SK-N-SH treated with all-trans-retinoic acid at 6 μM for 48 hours (cell line): Measurements from ENCODE around the gene CDIP1.

Source experiments
- ATAC-seq: fragments of 200-7000 bp; cut with Tn5 transposase; 3 replicates; pipeline ENCODE4 v1.9.1; 2020; ENCODE audit warnings: mild to moderate bottlenecking, moderate library complexity
- ARNTL ChIP-seq: fragments of 450-650 bp; formaldehyde crosslinking; IDR thresholded peaks from 2 replicates; pipeline ENCODE4 v1.5.0; 2020; ENCODE audit warnings: low read depth, mild to moderate bottlenecking, moderate library complexity, borderline replicate concordance
- BACH2 ChIP-seq: fragments of 250-450 bp; sonication (Bioruptor Pico); IDR thresholded peaks from 2 replicates; pipeline ENCODE4 v1.9.0; 2021; ENCODE audit warnings: mild to moderate bottlenecking, borderline replicate concordance
- CREB5 ChIP-seq: fragments of 250-450 bp; sonication (Bioruptor Pico); IDR thresholded peaks from 2 replicates; pipeline ENCODE4 v1.5.1; 2020; ENCODE audit warnings: low read depth, mild to moderate bottlenecking, moderate library complexity
- CSDC2 ChIP-seq: fragments of 250-450 bp; sonication (Bioruptor Pico); IDR thresholded peaks from 2 replicates; pipeline ENCODE4 v1.5.0; 2020; ENCODE audit warnings: mild to moderate bottlenecking, moderate library complexity
- ESRRG ChIP-seq: fragments of 250-450 bp; sonication (Bioruptor Pico); IDR thresholded peaks from 2 replicates; pipeline ENCODE4 v1.6.1; 2021; ENCODE audit warnings: mild to moderate bottlenecking
- GLIS3 ChIP-seq: fragments of 250-450 bp; sonication (Bioruptor Pico); IDR thresholded peaks from 2 replicates; pipeline ENCODE4 v1.5.0; 2020; ENCODE audit warnings: mild to moderate bottlenecking, moderate library complexity
- ISL1 ChIP-seq: fragments of 250-450 bp; sonication (Bioruptor Pico); IDR thresholded peaks from 2 replicates; pipeline ENCODE4 v2.1.2; 2022; ENCODE audit warnings: mild to moderate bottlenecking, moderate library complexity
- OSR1 ChIP-seq: fragments of 250-450 bp; sonication (Bioruptor Pico); IDR thresholded peaks from 2 replicates; pipeline ENCODE4 v1.8.0; 2022; ENCODE audit warnings: moderate library complexity, mild to moderate bottlenecking, inconsistent platforms
- RARB ChIP-seq: fragments of 250-450 bp; sonication (Bioruptor Pico); IDR thresholded peaks from 2 replicates; pipeline ENCODE4 v1.8.0; 2021; ENCODE audit warnings: mild to moderate bottlenecking, moderate library complexity
- SNAI2 ChIP-seq: fragments of 250-450 bp; sonication (Bioruptor Pico); IDR thresholded peaks from 2 replicates; pipeline ENCODE4 v1.5.0; 2020; ENCODE audit warnings: mild to moderate bottlenecking, moderate library complexity
- TCF4 ChIP-seq: fragments of 250-450 bp; sonication (Bioruptor Pico); IDR thresholded peaks from 2 replicates; pipeline ENCODE4 v1.8.0; 2021; ENCODE audit warnings: mild to moderate bottlenecking, moderate library complexity, borderline replicate concordance
- TSHZ2 ChIP-seq: fragments of 250-450 bp; sonication (Bioruptor Pico); IDR thresholded peaks from 2 replicates; pipeline ENCODE4 v1.5.0; 2020; ENCODE audit warnings: mild to moderate bottlenecking, moderate library complexity
- ZC3H10 ChIP-seq: fragments of 250-450 bp; sonication (Bioruptor Pico); IDR thresholded peaks from 2 replicates; pipeline ENCODE4 v1.5.1; 2021; ENCODE audit warnings: mild to moderate bottlenecking, moderate library complexity
- ZFP3 ChIP-seq: fragments of 250-450 bp; sonication (Bioruptor Pico); IDR thresholded peaks from 2 replicates; pipeline ENCODE4 v1.5.0; 2020; ENCODE audit warnings: mild to moderate bottlenecking, moderate library complexity
- ZFP30 ChIP-seq: fragments of 450-650 bp; formaldehyde crosslinking; IDR thresholded peaks from 2 replicates; pipeline ENCODE4 v1.5.0; 2022; ENCODE audit warnings: mild to moderate bottlenecking, moderate library complexity
- ZNF565 ChIP-seq: fragments of 450-650 bp; formaldehyde crosslinking; conservative IDR thresholded peaks from 2 replicates; pipeline ENCODE4 v1.5.0; 2020; ENCODE audit warnings: low read depth, mild to moderate bottlenecking, moderate library complexity
- ZNF70 ChIP-seq: fragments of 450-650 bp; formaldehyde crosslinking; IDR thresholded peaks from 2 replicates; pipeline ENCODE4 v1.5.0; 2020; ENCODE audit warnings: mild to moderate bottlenecking, moderate library complexity
- ZNF8 ChIP-seq: fragments of 450-650 bp; formaldehyde crosslinking; IDR thresholded peaks from 2 replicates; pipeline ENCODE4 v1.5.0; 2020; ENCODE audit warnings: mild to moderate bottlenecking, moderate library complexity
- TF ChIP-seq, protein P1 (sequence below): fragments of 250-450 bp; sonication (Bioruptor Pico); IDR thresholded peaks from 2 replicates; pipeline ENCODE4 v1.5.1; 2021; ENCODE audit warnings: mild to moderate bottlenecking, moderate library complexity
- TF ChIP-seq, protein P2 (sequence below): fragments of 250-450 bp; sonication (Bioruptor Pico); IDR thresholded peaks from 2 replicates; pipeline ENCODE4 v1.8.0; 2020; ENCODE audit warnings: mild to moderate bottlenecking, moderate library complexity, borderline replicate concordance
- TF ChIP-seq, protein P3 (sequence below): fragments of 250-450 bp; sonication (Bioruptor Pico); IDR thresholded peaks from 2 replicates; pipeline ENCODE4 v1.8.0; 2021; ENCODE audit warnings: low read depth, mild to moderate bottlenecking, moderate library complexity, borderline replicate concordance

The CDIP1 gene

DNA sequence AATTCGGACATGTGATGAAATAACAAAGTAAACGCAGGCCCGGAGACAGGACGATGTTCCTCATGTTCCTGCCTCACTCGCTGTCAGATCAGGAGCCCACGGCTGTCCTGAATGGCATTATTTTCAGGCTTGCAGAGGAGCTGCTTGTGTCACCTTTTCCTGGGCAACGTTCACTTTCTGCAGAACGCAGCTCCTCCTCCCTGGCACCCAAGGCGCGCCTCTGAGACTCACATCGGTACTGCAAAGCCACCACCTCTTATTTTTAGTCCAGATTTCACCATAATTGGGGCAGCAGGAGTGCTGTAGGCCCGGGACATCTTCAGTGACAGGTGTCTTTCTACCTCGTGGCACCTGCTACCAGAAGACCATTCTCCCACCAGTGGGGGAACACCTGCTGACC is 9.6 kb upstream of the CDIP1 start:
- TF ChIP-seq GLIS3 (CRISPR knock-in tag) (no peak), TSHZ2 (CRISPR knock-in tag) (no peak), TCF4 (CRISPR knock-in tag) (no peak), BACH2 (CRISPR knock-in tag) (no peak), ESRRG (no peak), ZFP30 (CRISPR knock-in tag) (no peak), ZNF70 (CRISPR knock-in tag) (no peak), SNAI2 (CRISPR knock-in tag) (no peak)
- TF ChIP-seq, protein P1, sequence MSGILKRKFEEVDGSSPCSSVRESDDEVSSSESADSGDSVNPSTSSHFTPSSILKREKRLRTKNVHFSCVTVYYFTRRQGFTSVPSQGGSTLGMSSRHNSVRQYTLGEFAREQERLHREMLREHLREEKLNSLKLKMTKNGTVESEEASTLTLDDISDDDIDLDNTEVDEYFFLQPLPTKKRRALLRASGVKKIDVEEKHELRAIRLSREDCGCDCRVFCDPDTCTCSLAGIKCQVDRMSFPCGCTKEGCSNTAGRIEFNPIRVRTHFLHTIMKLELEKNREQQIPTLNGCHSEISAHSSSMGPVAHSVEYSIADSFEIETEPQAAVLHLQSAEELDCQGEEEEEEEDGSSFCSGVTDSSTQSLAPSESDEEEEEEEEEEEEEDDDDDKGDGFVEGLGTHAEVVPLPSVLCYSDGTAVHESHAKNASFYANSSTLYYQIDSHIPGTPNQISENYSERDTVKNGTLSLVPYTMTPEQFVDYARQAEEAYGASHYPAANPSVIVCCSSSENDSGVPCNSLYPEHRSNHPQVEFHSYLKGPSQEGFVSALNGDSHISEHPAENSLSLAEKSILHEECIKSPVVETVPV (CRISPR knock-in tag): no peak
- TF ChIP-seq, protein P2, sequence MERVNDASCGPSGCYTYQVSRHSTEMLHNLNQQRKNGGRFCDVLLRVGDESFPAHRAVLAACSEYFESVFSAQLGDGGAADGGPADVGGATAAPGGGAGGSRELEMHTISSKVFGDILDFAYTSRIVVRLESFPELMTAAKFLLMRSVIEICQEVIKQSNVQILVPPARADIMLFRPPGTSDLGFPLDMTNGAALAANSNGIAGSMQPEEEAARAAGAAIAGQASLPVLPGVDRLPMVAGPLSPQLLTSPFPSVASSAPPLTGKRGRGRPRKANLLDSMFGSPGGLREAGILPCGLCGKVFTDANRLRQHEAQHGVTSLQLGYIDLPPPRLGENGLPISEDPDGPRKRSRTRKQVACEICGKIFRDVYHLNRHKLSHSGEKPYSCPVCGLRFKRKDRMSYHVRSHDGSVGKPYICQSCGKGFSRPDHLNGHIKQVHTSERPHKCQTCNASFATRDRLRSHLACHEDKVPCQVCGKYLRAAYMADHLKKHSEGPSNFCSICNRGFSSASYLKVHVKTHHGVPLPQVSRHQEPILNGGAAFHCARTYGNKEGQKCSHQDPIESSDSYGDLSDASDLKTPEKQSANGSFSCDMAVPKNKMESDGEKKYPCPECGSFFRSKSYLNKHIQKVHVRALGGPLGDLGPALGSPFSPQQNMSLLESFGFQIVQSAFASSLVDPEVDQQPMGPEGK (CRISPR knock-in tag): no peak
- no peak for ATAC-seq

- no peak for TF ChIP-seq ISL1 (CRISPR knock-in tag)
- TF ChIP-seq ZC3H10 (CRISPR knock-in tag): no peak
- no peak for TF ChIP-seq ARNTL (CRISPR knock-in tag)
- TF ChIP-seq ZNF70 (CRISPR knock-in tag): no peak
- no peak for TF ChIP-seq ZNF8 (CRISPR knock-in tag)
- TF ChIP-seq ESRRG: no peak
- TF ChIP-seq TSHZ2 (CRISPR knock-in tag): no peak
- TF ChIP-seq CSDC2 (CRISPR knock-in tag): no peak
- TF ChIP-seq, protein P1 (CRISPR knock-in tag): no peak
- TF ChIP-seq, protein P3, sequence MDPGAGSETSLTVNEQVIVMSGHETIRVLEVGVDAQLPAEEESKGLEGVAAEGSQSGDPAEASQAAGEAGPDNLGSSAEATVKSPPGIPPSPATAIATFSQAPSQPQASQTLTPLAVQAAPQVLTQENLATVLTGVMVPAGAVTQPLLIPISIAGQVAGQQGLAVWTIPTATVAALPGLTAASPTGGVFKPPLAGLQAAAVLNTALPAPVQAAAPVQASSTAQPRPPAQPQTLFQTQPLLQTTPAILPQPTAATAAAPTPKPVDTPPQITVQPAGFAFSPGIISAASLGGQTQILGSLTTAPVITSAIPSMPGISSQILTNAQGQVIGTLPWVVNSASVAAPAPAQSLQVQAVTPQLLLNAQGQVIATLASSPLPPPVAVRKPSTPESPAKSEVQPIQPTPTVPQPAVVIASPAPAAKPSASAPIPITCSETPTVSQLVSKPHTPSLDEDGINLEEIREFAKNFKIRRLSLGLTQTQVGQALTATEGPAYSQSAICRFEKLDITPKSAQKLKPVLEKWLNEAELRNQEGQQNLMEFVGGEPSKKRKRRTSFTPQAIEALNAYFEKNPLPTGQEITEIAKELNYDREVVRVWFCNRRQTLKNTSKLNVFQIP (CRISPR knock-in tag): no peak
- ATAC-seq: no peak
Observed at GRCh38 chr16:4544473-4544872, 5.9 kb upstream of the CDIP1 start.

DNA sequence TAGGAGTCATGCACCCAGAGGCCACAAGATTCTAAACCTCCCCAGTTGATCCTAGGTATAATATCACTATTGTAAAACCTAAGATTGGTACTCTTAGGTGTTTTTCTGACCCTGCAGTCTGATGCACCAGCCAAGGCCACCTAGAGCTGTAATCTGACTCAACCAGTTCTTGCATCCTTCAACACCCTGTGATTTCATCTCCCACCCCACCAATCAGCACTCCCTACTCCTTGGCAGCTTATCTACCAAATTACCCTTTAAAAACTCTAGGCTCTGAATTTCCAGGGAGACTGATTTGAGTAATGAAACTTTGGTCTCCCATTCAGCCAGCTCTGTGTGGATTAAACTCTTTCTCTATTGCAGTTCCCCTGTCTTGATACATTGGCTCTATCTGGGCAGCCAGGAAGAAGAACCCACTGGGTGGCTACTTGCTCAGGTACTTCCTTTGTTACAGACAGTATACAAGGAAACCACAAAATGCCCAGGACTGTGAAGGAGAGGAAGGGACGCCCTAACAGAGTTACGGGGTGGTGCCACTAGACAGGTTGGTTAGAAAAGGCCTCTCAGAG is 1.2 kb upstream of the CDIP1 start:
- no peak for ATAC-seq
- TF ChIP-seq, protein P1 (CRISPR knock-in tag): no peak
- TF ChIP-seq SNAI2 (CRISPR knock-in tag): no peak
- TF ChIP-seq ZNF565: no peak
- no peak for TF ChIP-seq ARNTL (CRISPR knock-in tag)
- no peak for TF ChIP-seq ZFP3 (CRISPR knock-in tag)
- no peak for TF ChIP-seq RARB (CRISPR knock-in tag)
- no peak for TF ChIP-seq TCF4 (CRISPR knock-in tag)
- TF ChIP-seq BACH2 (CRISPR knock-in tag): no peak
- TF ChIP-seq CREB5 (CRISPR knock-in tag): no peak
- no peak for TF ChIP-seq OSR1 (CRISPR knock-in tag)
- TF ChIP-seq ESRRG: no peak
